RWPE1 (cell line): Measurements from ENCODE around the gene MRPL37.

Experiments
- CTCF ChIA-PET: fragments of 350-600 bp; sonication (Branson Sonifier 250); formaldehyde crosslinking; extraction: SDS; loops from one replicate; lab custom pipeline; 2021; lab: Yijun Ruan, JAX
- POLR2A ChIA-PET: fragments of 400-600 bp; formaldehyde crosslinking; extraction: SDS; loops from one replicate; lab custom pipeline; 2020; ENCODE audit warnings: antibody characterized with exemption; ENCODE audit not compliant: low non-redundant PET; lab: Yijun Ruan, JAX
- DNase-seq: peaks from one replicate; pipeline ENCODE4 v3.0.0; 2012; ENCODE audit warnings: low spot score
- H3K27ac ChIP-seq: fragments of 450-650 bp; 2 replicates; pipeline ENCODE4 v1.5.1; 2017
- TF ChIP-seq, protein P1 (sequence below): fragments of 450-650 bp; conservative IDR thresholded peaks from 2 replicates; pipeline ENCODE4 v1.5.1; 2017; ENCODE audit warnings: low read depth, mild to moderate bottlenecking

The MRPL37 gene

DNA sequence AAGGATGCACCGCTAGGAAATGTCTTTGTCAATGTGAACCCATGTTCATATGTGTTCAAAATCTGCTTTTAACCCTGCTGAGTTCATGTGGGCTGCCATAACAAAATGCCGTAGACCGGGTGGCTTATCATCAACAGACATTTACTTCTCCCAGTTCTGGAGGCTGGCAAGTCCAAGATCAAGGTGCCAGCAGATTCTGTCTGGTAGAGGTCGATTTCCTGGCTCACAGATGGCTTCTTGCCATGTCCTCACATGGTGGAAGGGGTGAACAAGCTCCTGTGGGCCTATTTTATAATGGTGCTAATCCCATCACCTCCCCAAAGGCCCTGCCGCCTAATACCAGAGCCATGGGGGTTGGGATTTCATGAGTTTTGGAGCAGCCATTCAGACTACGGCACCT, 42.6 kb upstream of the MRPL37 start:
- TF ChIP-seq, protein P1, sequence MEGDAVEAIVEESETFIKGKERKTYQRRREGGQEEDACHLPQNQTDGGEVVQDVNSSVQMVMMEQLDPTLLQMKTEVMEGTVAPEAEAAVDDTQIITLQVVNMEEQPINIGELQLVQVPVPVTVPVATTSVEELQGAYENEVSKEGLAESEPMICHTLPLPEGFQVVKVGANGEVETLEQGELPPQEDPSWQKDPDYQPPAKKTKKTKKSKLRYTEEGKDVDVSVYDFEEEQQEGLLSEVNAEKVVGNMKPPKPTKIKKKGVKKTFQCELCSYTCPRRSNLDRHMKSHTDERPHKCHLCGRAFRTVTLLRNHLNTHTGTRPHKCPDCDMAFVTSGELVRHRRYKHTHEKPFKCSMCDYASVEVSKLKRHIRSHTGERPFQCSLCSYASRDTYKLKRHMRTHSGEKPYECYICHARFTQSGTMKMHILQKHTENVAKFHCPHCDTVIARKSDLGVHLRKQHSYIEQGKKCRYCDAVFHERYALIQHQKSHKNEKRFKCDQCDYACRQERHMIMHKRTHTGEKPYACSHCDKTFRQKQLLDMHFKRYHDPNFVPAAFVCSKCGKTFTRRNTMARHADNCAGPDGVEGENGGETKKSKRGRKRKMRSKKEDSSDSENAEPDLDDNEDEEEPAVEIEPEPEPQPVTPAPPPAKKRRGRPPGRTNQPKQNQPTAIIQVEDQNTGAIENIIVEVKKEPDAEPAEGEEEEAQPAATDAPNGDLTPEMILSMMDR = no peak
- H3K27ac ChIP-seq = peak overlapping the region; percentile 49
- ChIA-PET CTCF (no interaction called here), POLR2A (no interaction called here)
- no peak for DNase-seq

GRCh38 chr1:54158071-54158470, 41.9 kb upstream of the MRPL37 start:
- peak overlapping the region; percentile 49 for H3K27ac ChIP-seq
- TF ChIP-seq, protein P1 = no peak
- DNase-seq = peak; percentile 59
- ChIA-PET CTCF (no interaction called here), POLR2A (no interaction called here)

GRCh38 chr1:54159733-54160316, 40.1 kb upstream of the MRPL37 start:
- ChIA-PET POLR2A (no interaction called here), CTCF (no interaction called here)
- no peak for DNase-seq
- TF ChIP-seq, protein P1 = no peak
- H3K27ac ChIP-seq = no peak overlapping the region

DNA sequence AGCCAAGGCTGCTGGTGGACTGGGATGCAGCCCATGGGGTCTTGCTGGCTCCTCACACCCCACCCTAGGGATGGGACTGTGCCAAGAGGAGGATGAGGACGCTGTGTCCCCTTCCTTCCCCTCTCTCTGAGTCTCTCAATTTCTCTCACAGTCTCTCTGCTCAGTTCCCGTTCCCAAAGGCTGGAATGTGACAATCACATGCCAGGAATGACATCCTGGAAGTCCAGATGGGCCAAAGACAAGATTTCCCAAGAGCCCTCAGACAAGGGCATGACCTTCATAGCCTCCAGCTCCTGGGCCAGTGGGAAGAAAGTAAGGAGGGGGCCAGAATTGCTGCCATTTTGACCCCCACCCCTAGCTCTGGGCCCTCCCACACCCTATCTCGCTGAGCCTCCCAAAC, 39.6 kb upstream of the MRPL37 start:
- ChIA-PET POLR2A (no interaction called here), CTCF (no interaction called here)

GRCh38 chr1:54161495-54162168, 38.3 kb upstream of the MRPL37 start:
- H3K27ac ChIP-seq = no peak overlapping the region
- no peak for DNase-seq
- ChIA-PET CTCF (no interaction called here), POLR2A (interaction anchor here (0.6 kb wide), 1 partner anchor 37 kb away, joined by 3 read pairs; no protein-coding TSS in a partner anchor)
- TF ChIP-seq, protein P1 = no peak

More for the DNA sequence above, 39.6 kb upstream of the MRPL37 start:
- no peak for DNase-seq
- H3K27ac ChIP-seq = no peak overlapping the region
- TF ChIP-seq, protein P1 = no peak

GRCh38 chr1:54163051-54163450, 36.9 kb upstream of the MRPL37 start:
- H3K27ac ChIP-seq = no peak overlapping the region
- TF ChIP-seq, protein P1 = no peak
- CTCF ChIA-PET = interaction anchor here (0.6 kb wide), 1 partner anchor 52 kb away, joined by 3 read pairs; no protein-coding TSS in a partner anchor
- DNase-seq = no peak
- POLR2A ChIA-PET = no interaction called here
